HG02763 (cell line): ENCODE data around the gene RAI14.

Source experiments
- ATAC-seq: cut with Tn5 transposase; IDR thresholded peaks from one replicate; pipeline ENCODE4 v1.9.1; 2021; ENCODE audit warnings: mild to moderate bottlenecking, moderate library complexity; ENCODE audit not compliant: unreplicated experiment

Gene RAI14

DNA sequence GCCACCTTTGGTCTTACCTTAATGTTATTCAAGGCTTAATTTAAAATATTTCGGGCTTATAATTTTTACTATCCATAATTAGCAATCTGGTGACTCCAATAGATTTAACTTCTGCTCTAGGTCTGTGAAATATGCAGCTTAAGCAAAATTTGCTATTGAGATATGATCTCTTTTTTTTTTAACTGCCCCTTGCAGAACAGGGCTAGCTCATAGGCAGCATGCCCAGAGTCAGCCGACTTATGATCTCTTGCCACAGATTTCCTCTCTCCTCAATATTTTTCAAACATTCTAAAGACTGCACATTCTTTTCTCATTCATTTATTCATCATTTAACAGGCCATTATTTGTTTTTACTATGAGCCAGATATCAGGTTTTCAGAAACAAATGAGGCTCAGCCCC is 187.4 kb downstream of the RAI14 start:
- no peak for ATAC-seq

- no peak for ATAC-seq
These were observed 188.0 kb downstream of the RAI14 start for GRCh38 chr5:34844106-34844505.

- no peak for ATAC-seq
These were observed 188.9 kb downstream of the RAI14 start for GRCh38 chr5:34844999-34845398.

- no peak for ATAC-seq
These were observed 190.9 kb downstream of the RAI14 start for GRCh38 chr5:34847056-34847455.

DNA sequence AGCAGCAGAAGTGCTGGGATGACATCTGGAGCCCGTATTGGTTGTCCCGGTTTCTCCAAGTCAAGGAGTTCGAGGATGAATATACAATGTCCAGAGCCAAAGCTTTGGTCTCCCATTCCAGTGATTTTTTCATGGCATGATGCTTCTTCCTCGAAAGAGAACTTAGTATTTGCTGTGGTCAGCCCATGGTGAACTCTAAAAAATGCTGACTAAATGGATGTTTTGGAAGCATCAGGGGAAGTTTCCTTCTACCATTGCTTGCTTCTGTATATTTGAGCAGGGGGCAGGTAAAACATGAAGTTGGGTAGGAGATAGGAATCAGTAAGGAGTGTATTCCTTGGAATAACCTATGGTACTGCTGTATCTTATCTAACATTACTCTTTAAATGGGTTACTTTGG is 191.4 kb downstream of the RAI14 start:
- ATAC-seq, result no peak

DNA sequence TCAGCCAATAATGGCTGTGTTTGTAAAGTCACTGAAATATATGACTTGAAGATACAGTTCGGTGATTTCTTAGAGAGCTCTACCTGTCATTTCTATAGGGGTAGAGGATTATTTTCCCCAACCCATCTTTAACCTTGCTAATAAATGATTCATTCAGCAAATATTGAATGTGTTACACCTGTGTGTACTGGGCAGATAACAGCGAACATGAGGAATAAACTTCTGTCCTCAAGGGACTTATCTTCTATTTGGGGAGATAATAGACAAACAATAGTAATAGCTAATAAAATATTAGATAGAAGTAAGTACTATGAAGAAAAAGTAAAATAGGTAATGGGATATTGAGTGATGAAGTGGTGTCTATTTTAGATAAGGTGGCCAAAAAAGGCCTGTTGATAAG is 192.1 kb downstream of the RAI14 start:
- ATAC-seq, result no peak

DNA sequence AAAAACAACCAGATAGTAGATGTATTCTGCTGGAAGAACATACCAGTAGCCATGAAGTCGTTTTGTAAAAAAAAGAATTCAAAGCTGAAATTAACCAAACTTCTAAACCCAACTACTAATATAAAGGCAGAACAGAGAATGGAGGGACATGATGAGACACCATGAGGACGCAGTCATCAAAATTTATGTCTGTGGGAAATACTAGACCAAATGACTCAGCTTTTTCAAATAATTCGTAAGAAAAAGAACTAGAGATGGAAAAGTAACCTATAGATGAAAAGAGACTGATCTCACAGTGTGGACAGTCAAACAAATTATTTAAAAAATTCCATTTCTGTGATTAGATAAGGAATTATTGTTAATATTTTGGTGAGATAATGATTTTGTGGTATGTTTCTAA is 193.1 kb downstream of the RAI14 start:
- ATAC-seq, result no peak

DNA sequence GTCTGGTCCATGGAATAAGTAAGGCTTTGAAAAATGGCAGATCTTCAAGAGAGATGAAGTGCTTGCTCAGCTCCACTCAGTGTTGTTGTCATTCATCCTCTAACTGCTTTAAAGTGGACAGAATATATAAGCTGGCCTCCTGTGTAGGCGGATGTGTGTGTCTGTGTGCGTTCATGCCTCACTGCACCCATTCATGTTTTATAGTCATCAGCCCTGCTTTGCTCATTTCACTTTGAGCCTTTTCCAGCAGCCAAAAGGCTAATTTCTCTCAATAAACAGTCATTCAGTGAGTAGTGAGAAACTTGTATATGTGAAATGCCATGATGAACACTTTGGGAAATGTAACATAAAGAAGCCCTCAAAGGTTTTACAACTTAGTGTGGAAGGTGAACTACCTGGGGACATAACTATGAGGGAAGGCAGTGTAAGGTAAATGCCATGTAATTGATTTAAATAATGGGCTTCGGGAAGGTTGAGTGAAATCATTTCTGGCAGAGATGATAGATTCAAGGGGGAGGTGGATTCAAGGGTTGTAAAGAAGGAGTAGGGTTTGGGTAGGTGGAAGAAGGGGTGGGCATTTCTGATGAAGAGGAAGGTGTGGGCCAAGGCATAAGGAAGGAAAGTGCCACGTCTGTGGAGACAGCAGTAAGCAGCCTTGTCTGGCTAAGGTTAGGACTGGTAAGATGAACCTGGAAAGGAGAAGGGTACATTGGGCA is 198.5 kb downstream of the RAI14 start:
- ATAC-seq, result peak; percentile 94

GRCh38 chr5:34857161-34857560 is 201.0 kb downstream of the RAI14 start:
- no peak for ATAC-seq

GRCh38 chr5:34857894-34858293 is 201.8 kb downstream of the RAI14 start:
- no peak for ATAC-seq

- no peak for ATAC-seq
These were observed 202.7 kb downstream of the RAI14 start for GRCh38 chr5:34858790-34859189.

- no peak for ATAC-seq
These were observed 203.1 kb downstream of the RAI14 start for GRCh38 chr5:34859253-34859652.

DNA sequence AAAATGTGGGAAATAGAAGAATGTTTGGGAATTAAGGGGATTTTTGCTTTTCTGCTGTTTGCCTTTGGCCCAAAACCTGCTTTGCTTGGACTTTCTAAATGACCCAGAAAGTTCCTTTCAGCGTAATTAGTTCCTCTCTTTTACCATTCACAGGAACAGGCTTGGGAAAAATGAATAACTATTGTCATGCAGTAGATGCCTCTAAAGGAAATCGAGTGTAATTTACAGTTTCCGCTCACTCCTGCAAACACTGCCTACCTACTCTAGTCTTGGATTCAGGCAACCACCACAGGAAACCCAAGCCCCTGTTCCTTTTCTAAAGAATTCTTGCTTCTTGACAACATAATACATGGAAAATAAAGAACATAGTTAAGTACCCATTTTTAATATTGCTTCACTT is 207.8 kb downstream of the RAI14 start:
- ATAC-seq, result no peak

DNA sequence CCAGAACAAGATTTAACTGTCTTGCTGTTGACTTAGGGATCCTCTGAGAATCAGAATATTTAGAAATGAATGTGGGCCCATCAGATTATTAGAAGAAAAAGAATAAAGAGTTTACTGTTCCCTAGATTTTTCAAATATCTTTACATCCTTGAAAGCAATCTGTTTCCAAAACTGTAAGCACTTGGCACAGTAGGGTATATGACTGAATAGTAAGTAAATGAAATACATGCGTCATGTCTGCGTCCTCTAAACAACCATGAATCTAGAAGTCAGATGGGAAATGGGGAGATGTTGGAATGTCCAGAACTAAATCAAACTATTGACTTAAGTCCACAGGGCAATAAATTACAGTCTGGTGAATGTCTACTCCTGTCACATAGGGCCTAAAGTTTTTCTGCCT is 209.0 kb downstream of the RAI14 start:
- ATAC-seq, result no peak

- ATAC-seq, result no peak
These were observed 210.9 kb downstream of the RAI14 start for GRCh38 chr5:34866989-34867471.

DNA sequence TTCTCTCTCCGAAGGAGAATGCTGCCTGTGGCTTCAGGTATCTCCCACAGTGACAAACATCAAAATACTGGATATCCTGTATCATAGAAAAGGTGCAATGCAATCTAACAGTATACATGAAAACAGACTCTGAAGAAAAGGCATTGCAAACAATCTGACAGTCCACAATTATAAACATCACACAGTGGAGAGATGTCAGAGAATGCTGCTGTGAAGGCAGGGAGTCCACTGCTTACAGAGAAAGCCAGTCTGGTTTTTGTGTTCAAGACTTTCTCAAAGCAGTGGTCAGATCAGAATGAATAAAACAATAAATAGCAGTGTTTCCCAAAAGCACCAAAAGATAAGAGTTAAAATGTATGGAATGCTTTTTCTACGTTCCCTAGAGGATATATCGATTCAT is 211.5 kb downstream of the RAI14 start:
- no peak for ATAC-seq

- ATAC-seq, result no peak
These were observed 212.7 kb downstream of the RAI14 start for GRCh38 chr5:34868791-34869190.

DNA sequence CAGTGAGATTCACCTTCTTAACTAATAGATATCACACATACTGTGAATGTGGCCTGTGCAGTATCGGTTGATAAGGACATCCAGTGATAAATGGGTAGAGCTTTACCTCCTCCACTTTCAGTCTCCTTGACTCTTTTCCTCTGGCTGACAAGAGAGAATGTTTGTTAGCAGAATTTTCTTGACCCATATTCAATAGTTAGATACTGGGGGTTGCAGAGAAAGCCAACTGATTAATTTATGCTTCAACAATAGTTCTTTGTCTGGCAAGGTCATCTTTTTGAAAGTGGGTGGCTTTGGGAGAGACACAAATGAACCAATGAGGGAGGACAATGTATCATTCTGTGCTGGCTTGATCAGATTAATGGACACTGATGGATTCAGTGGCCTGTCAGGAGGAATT is 213.1 kb downstream of the RAI14 start:
- no peak for ATAC-seq

DNA sequence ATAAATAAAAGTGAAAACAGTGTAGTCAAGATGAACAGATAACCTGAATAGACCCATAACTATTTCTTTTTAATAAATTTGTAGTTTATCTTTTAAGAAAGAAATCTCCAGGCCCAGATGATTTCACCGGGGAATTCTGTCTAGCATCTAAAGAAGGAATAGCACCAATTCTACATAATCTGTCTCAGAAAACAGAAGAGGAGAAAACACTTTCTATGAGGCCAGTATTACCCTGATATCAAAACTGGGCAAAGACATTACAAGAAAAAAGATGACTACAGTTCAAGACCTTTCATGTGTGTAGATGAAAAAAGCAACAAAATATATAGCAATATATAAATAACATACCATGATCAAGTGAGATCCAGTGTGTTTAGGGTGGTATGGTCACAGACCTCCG is 214.3 kb downstream of the RAI14 start:
- ATAC-seq, result no peak

GRCh38 chr5:34876275-34876674 is 220.1 kb downstream of the RAI14 start:
- ATAC-seq, result no peak

- no peak for ATAC-seq
These were observed 225.1 kb downstream of the RAI14 start for GRCh38 chr5:34881246-34881645.
